ENCODE measurements around the gene MAD1L1. TPM values are rescaled to one million over a fixed set of nuclear protein-coding genes. Genes with fewer than 3 reads are reported as not detected.

Gene MAD1L1
- total and polyA plus RNA-seq, 2 of the 8 experiments (the other 6 are each of a cell fraction or from before 2014, with no cell fraction given): 40.4 to 44.6 TPM

GRCh38 chr7:1813394-1814088 is 419.2 kb downstream of the MAD1L1 start:
- TF ChIP-seq SRF (IDR thresholded peaks at IDR 0.05; ENCODE audit: low read depth, low read length) (no peak), SIN3A (conservative IDR thresholded peaks at IDR 0.05 in 1 of 2, IDR thresholded peaks at IDR 0.05 in 1 of 2; ENCODE audit: low read depth in 1 of 2, low read length in 2 of 2) (no peak), NRF1 (IDR thresholded peaks at IDR 0.05; ENCODE audit: low read depth, low read length) (no peak), EP300 (IDR thresholded peaks at IDR 0.05; ENCODE audit: borderline replicate concordance in 1 of 2, low read depth in 2 of 2, low read length in 2 of 2) (no peak), KDM5A (IDR thresholded peaks at IDR 0.05; ENCODE audit: low read length) (no peak), POLR2AphosphoS5 (IDR thresholded peaks at IDR 0.05; ENCODE audit: low read depth, low read length) (no peak), ASH2L (IDR thresholded peaks at IDR 0.05; ENCODE audit: low read length) (no peak), SP2 (IDR thresholded peaks at IDR 0.05; ENCODE audit: low read length) (no peak)
- TF ChIP-seq, protein P1, sequence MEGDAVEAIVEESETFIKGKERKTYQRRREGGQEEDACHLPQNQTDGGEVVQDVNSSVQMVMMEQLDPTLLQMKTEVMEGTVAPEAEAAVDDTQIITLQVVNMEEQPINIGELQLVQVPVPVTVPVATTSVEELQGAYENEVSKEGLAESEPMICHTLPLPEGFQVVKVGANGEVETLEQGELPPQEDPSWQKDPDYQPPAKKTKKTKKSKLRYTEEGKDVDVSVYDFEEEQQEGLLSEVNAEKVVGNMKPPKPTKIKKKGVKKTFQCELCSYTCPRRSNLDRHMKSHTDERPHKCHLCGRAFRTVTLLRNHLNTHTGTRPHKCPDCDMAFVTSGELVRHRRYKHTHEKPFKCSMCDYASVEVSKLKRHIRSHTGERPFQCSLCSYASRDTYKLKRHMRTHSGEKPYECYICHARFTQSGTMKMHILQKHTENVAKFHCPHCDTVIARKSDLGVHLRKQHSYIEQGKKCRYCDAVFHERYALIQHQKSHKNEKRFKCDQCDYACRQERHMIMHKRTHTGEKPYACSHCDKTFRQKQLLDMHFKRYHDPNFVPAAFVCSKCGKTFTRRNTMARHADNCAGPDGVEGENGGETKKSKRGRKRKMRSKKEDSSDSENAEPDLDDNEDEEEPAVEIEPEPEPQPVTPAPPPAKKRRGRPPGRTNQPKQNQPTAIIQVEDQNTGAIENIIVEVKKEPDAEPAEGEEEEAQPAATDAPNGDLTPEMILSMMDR (IDR thresholded peaks at IDR 0.05; ENCODE audit: control extremely low read depth in 1 of 3, insufficient read depth in 1 of 3, low read depth in 1 of 3, low read length in 3 of 3): peak; percentile 3 to 15 (median 11); a peak in 3 of 4 replicates
- H3K23me2 ChIP-seq (ENCODE audit: low read depth, low read length): no peaks in the 10 kb centered on the region
- no peak overlapping the region for H3K9ac ChIP-seq (replicated peaks in 1 of 4; ENCODE audit: extremely low read depth in 1 of 4, low read depth in 3 of 4, low read length in 3 of 4)
- peaks cover 0 to 1% (median 0%) of the 10 kb centered on the region in 4 experiments; a peak in 1 of 7 replicates for H3K4me1 ChIP-seq (replicated peaks in 1 of 4; ENCODE audit: control insufficient read depth in 3 of 4, insufficient read depth in 4 of 4, low read length in 3 of 4)
- DNase-seq (ENCODE audit: low read depth in 1 of 2, low spot score in 2 of 2) (no peak), FAIRE-seq (no peak)
- H2BK5ac ChIP-seq (ENCODE audit: low read depth, low read length): no peak overlapping the region
- H4K8ac ChIP-seq (ENCODE audit: extremely low read depth, insufficient read depth, low read length): no peak overlapping the region; the same call in 1 of the 2 replicates
- H2BK12ac ChIP-seq (ENCODE audit: low read depth, low read length): no peak overlapping the region
- no peak overlapping the region for H2BK15ac ChIP-seq (ENCODE audit: low read length)
- H3K18ac ChIP-seq (ENCODE audit: extremely low read depth, low read length): no peak overlapping the region
- H2AFZ ChIP-seq (ENCODE audit: low read length): no peak overlapping the region
- POLR2A ChIA-PET (ENCODE audit: partially characterized antibody): no interaction called here
- H3K79me1 ChIP-seq (ENCODE audit: low read depth, low read length): no peaks in the 10 kb centered on the region
- no peak overlapping the region for H4K91ac ChIP-seq (replicated peaks; ENCODE audit: insufficient read length, low read length)
- peaks cover 0 to 4% of the 10 kb centered on the region in 2 experiments for H4K20me1 ChIP-seq (replicated peaks in 1 of 2; ENCODE audit: control insufficient read depth in 1 of 2, insufficient read depth in 2 of 2, low read length in 2 of 2)
- no peak overlapping the region for H2AK5ac ChIP-seq (ENCODE audit: low read depth, low read length)
- no peak overlapping the region for H3K14ac ChIP-seq (ENCODE audit: insufficient read length)
- no peak overlapping the region for H3K27ac ChIP-seq (ENCODE audit: low read depth, low read length)
- CTCF ChIA-PET (ENCODE audit: partially characterized antibody): interaction anchor here (0.8 to 2.0 kb wide), 8 partner anchors 24 to 254 kb away, joined by 3 to 5 read pairs (median 3); no protein-coding TSS in a partner anchor
- no peaks in the 10 kb centered on the region for H3K36me3 ChIP-seq (ENCODE audit: control insufficient read depth in 2 of 4, insufficient read depth in 4 of 4, low read length in 3 of 4)
- H3K4me3 ChIP-seq (ENCODE audit: extremely low read depth in 1 of 4, insufficient read depth in 2 of 4, low read depth in 3 of 4, low read length in 4 of 4): no peak overlapping the region
- no peak overlapping the region for H3K4ac ChIP-seq (replicated peaks; ENCODE audit: insufficient read length, low read depth, low read length)
- H4K5ac ChIP-seq (ENCODE audit: insufficient read length, low read depth, low read length): no peak overlapping the region
- H3K27me3 ChIP-seq (replicated peaks in 1 of 4; ENCODE audit: control insufficient read depth in 3 of 4, extremely low read depth in 1 of 4, insufficient read depth in 3 of 4, low read length in 3 of 4): no peaks in the 10 kb centered on the region
- H2BK20ac ChIP-seq (ENCODE audit: low read length): no peak overlapping the region
- H3K9me3 ChIP-seq (ENCODE audit: insufficient read depth in 2 of 2, low read depth in 1 of 2, low read length in 1 of 2): no peaks in the 10 kb centered on the region
- H3K4me2 ChIP-seq (ENCODE audit: insufficient read depth in 1 of 2, low read depth in 2 of 2, low read length in 2 of 2): no peak overlapping the region
- 91% methylated on average over 9 of the region's 18 CpGs; no CpG with 5 or more reads in 1 of the 2 experiments for WGBS, 2 experiments (ENCODE audit: extremely low coverage in 1 of 2, insufficient coverage in 1 of 2, insufficient read length in 1 of 2, insufficient replicate concordance in 2 of 2, low coverage in 1 of 2, low lambda C conversion rate in 2 of 2, missing lambda C conversion rate in 1 of 2)
- H2BK120ac ChIP-seq (replicated peaks; ENCODE audit: low read depth, low read length): no peak overlapping the region
- no peak overlapping the region for H3K23ac ChIP-seq (ENCODE audit: insufficient read length)
- no peak overlapping the region for H3K56ac ChIP-seq (replicated peaks; ENCODE audit: insufficient read length, low read depth, low read length)
- H3K79me2 ChIP-seq (ENCODE audit: control insufficient read depth in 1 of 2, insufficient read depth in 2 of 2, low read length in 2 of 2): no peaks in the 10 kb centered on the region
